OCI-LY7 (cell line): Measurements from ENCODE around the gene SBF2. TPM values are rescaled to one million over a fixed set of nuclear protein-coding genes. Genes with fewer than 3 reads are reported as not detected.
A peak's percentile ranks its signal among the peaks of the same experiment; 100 is the strongest.

ENCODE experiments used
- BruUV-seq: library from RNA; stranded (reverse); fragments of 400-500 nt; replicated peaks from 2 replicates; lab custom pipeline; 2021; lab: Mats Ljungman, UMichigan
- CTCF ChIA-PET: fragments of 300-600 bp; sonication (Branson Sonifier 250); formaldehyde crosslinking; loops from one replicate; lab custom pipeline; 2022; ENCODE audit warnings: antibody characterized with exemption; ENCODE audit not compliant: unreplicated experiment; lab: Charles Lee
- POLR2A ChIA-PET: fragments of 300-600 bp; sonication (Branson Sonifier 250); formaldehyde crosslinking; loops from one replicate; lab custom pipeline; 2022; ENCODE audit warnings: antibody characterized with exemption; lab: Charles Lee
- DNase-seq: peaks from one replicate; pipeline ENCODE4 v3.0.0-alpha.2; 2015; ENCODE audit warnings: low spot score
- H2AFZ ChIP-seq: fragments of 200-600 bp; sonication (generic), shearing (Covaris generic); 2 replicates; pipeline ENCODE4 v1.6.1; 2014; ENCODE audit warnings: mild to moderate bottlenecking, antibody characterized with exemption, low read length, moderate library complexity
- H3K27ac ChIP-seq: fragments of 200-600 bp; sonication (generic); 2 replicates; pipeline ENCODE4 v1.5.1; 2014; ENCODE audit warnings: mixed run types, low read depth, mild to moderate bottlenecking, moderate library complexity, low read length, inconsistent platforms; ENCODE audit not compliant: poor library complexity, severe bottlenecking
- H3K36me3 ChIP-seq: fragments of 200-600 bp; sonication (generic); 2 replicates; pipeline ENCODE4 v1.6.1; 2014; ENCODE audit warnings: mild to moderate bottlenecking, antibody characterized with exemption, low read length, moderate library complexity, mixed read lengths; ENCODE audit not compliant: insufficient read depth
- H3K4me1 ChIP-seq: fragments of 200-600 bp; sonication (generic); 2 replicates; pipeline ENCODE4 v1.5.1; 2014; ENCODE audit warnings: mild to moderate bottlenecking, low read length; ENCODE audit not compliant: insufficient read depth, poor library complexity, severe bottlenecking
- H3K4me2 ChIP-seq: fragments of 200-600 bp; sonication (generic); 2 replicates; pipeline ENCODE4 v1.6.1; 2014; ENCODE audit warnings: mild to moderate bottlenecking, low read length
- H3K4me3 ChIP-seq: fragments of 200-600 bp; sonication (generic); 2 replicates; pipeline ENCODE4 v1.5.1; 2014; ENCODE audit warnings: mild to moderate bottlenecking, low read depth, low read length; ENCODE audit not compliant: poor library complexity, severe bottlenecking
- H3K79me2 ChIP-seq: fragments of 200-600 bp; sonication (generic); 2 replicates; pipeline ENCODE4 v1.6.1; 2016; ENCODE audit warnings: low read depth, mild to moderate bottlenecking, low read length, moderate library complexity, mixed read lengths; ENCODE audit not compliant: insufficient read depth
- H3K9me2 ChIP-seq: fragments of 200-600 bp; sonication (generic); 2 replicates; pipeline ENCODE4 v1.6.1; 2016; ENCODE audit warnings: mild to moderate bottlenecking, low read length, mixed read lengths; ENCODE audit not compliant: insufficient read depth
- H3K9me3 ChIP-seq: fragments of 200-600 bp; sonication (generic); 2 replicates; pipeline ENCODE4 v1.6.1; 2014; ENCODE audit warnings: mild to moderate bottlenecking, mixed run types, low read length, mixed read lengths
- H4K20me1 ChIP-seq: fragments of 200-600 bp; sonication (generic); 2 replicates; pipeline ENCODE4 v1.6.1; 2014; ENCODE audit warnings: mild to moderate bottlenecking, antibody characterized with exemption, low read length, moderate library complexity, mixed read lengths; ENCODE audit not compliant: insufficient read depth
- CTCF ChIP-seq: fragments of 200-600 bp; sonication (generic); conservative IDR thresholded peaks from 2 replicates; pipeline ENCODE4 v1.5.1; 2014; ENCODE audit warnings: mild to moderate bottlenecking, antibody characterized with exemption, low read length, moderate library complexity, mixed read lengths
- EZH2phosphoT487 ChIP-seq: fragments of 200-600 bp; sonication (generic); IDR thresholded peaks from 2 replicates; pipeline ENCODE4 v1.6.1; 2018; ENCODE audit warnings: low read depth, borderline replicate concordance, mild to moderate bottlenecking, mixed run types, antibody characterized with exemption, low read length, moderate library complexity, mixed read lengths
- intact Hi-C: fragments of 100-400 bp; cut with micrococcal nuclease; formaldehyde crosslinking; loops from one replicate; pipeline ENCODE4 v1.10.0; 2022; ENCODE audit not compliant: unreplicated experiment
- total RNA-seq, 2 experiments: library from RNA; depleted of rRNA in 1 of 2; stranded (reverse); fragments of >200 nt in 1 of 2; shearing (Covaris generic) in 1 of 2; gene quantifications; 2 replicates each; pipeline ENCODE4 v1.2.3, GENCODE V29; 2014 to 2022

SBF2 gene
- total RNA-seq, 2 experiments from 2014 or later = 12.9 to 14.3 TPM

DNA sequence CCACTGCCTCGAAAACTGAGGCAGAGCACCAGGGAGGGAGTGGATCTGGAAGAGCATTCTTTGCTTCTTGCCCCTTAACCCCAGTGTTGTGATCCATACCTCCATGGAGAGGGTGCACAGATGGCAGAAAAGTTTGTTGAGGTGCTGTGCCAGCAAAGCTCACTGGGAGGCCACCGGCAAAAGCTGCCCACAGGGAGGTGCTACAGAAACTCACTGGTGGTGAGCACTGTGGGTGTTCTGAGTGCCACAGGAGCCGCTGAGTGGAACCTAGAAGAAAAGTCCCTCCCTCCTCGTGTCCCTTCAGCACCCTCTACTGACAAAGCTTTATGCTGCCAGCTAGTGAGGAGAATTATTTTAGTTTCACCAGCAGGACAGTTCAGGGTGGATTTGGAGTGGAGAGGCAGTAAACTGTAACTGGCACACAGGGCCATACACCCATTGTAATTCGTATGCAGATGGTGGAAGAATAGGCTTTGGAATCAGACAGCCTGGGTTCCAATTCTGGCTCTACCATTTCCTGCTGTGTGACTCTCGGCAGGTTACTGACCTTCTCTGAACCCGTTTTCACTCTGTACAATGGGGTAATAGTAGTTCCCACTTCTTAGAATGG lies 545.6 kb downstream of the SBF2 start:
- no peaks in the 10 kb centered on the region for H3K9me3 ChIP-seq
- intact Hi-C loops = loop anchor here (1.0 to 5.0 kb wide), 5 partner anchors 84 to 288 kb away; partner anchors contain the start of genes SWAP70 and ZNF143
- H4K20me1 ChIP-seq = no peaks in the 10 kb centered on the region
- peak overlapping the region; percentile 96 for H3K27ac ChIP-seq
- DNase-seq = peak; percentile 88
- H3K79me2 ChIP-seq = peaks cover 24% of the 10 kb centered on the region; the same call in 1 of the 2 replicates
- H3K36me3 ChIP-seq = peaks cover 83% of the 10 kb centered on the region
- H3K4me2 ChIP-seq = peak overlapping the region; percentile 68
- ChIA-PET CTCF (interaction anchor here (0.7 to 2.1 kb wide), 6 partner anchors 60 to 214 kb away, joined by 3 to 7 read pairs (median 4); no protein-coding TSS in a partner anchor), POLR2A (interaction anchor here (0.6 to 7.9 kb wide), 18 partner anchors 11 to 717 kb away, joined by 3 to 53 read pairs (median 7); partner anchors contain the start of gene WEE1)
- no peak overlapping the region for H2AFZ ChIP-seq
- peak overlapping the region; percentile 26 for H3K4me3 ChIP-seq
- BruUV-seq = no TSS peak
- H3K4me1 ChIP-seq = peaks cover 75% of the 10 kb centered on the region
- TF ChIP-seq EZH2phosphoT487 = no peak
- TF ChIP-seq CTCF = peak; percentile 94
- no peaks in the 10 kb centered on the region for H3K9me2 ChIP-seq

GRCh38 chr11:9747828-9748227 lies 546.2 kb downstream of the SBF2 start:
- Histone ChIP-seq H4K20me1 (no peaks in the 10 kb centered on the region), H3K9me2 (no peaks in the 10 kb centered on the region), H3K4me3 (peak overlapping the region; percentile 26), H3K4me1 (peaks cover 69% of the 10 kb centered on the region), H3K36me3 (peaks cover 78% of the 10 kb centered on the region), H3K4me2 (peak overlapping the region; percentile 68), H3K27ac (peak overlapping the region; percentile 96), H3K79me2 (peaks cover 24% of the 10 kb centered on the region; the same call in 1 of the 2 replicates), H2AFZ (no peak overlapping the region), H3K9me3 (no peaks in the 10 kb centered on the region)
- ChIA-PET CTCF (interaction anchor here (0.7 to 2.1 kb wide), 8 partner anchors 21 to 213 kb away, joined by 3 to 7 read pairs (median 4); no protein-coding TSS in a partner anchor), POLR2A (interaction anchor here (0.6 to 7.9 kb wide), 24 partner anchors 10 to 718 kb away, joined by 3 to 53 read pairs (median 6); partner anchors contain the start of gene WEE1)
- intact Hi-C loops = loop anchor here (1.0 to 5.0 kb wide), 5 partner anchors 83 to 287 kb away; partner anchors contain the start of genes SWAP70 and ZNF143
- no TSS peak for BruUV-seq
- DNase-seq = peak; percentile 41
- TF ChIP-seq EZH2phosphoT487 = no peak

GRCh38 chr11:9747229-9747628 lies 546.8 kb downstream of the SBF2 start:
- intact Hi-C loops = loop anchor here (5.0 kb wide), 1 partner anchor 150 kb away; no protein-coding TSS in a partner anchor
- Histone ChIP-seq H3K4me1 (peaks cover 63% of the 10 kb centered on the region), H3K4me2 (peak overlapping the region; percentile 68), H4K20me1 (no peaks in the 10 kb centered on the region), H3K9me3 (0 out of 2 replicates have a peak, but pooled peaks cover 3% of the 10 kb centered on the region), H3K36me3 (peaks cover 78% of the 10 kb centered on the region), H3K4me3 (peak overlapping the region; percentile 26), H3K79me2 (peaks cover 28% of the 10 kb centered on the region; the same call in 1 of the 2 replicates), H3K27ac (peak overlapping the region; percentile 96), H3K9me2 (no peaks in the 10 kb centered on the region), H2AFZ (no peak overlapping the region)
- TF ChIP-seq EZH2phosphoT487 = no peak
- TF ChIP-seq CTCF = no peak
- ChIA-PET POLR2A (interaction anchor here (0.5 to 7.9 kb wide), 25 partner anchors 9 to 219 kb away, joined by 3 to 53 read pairs (median 5); partner anchors contain the start of gene WEE1), CTCF (interaction anchor here (0.6 to 2.1 kb wide), 5 partner anchors 21 to 146 kb away, joined by 3 to 7 read pairs (median 3); no protein-coding TSS in a partner anchor)
- no TSS peak for BruUV-seq
- DNase-seq = peak; percentile 40
